HT-29 (cell line): Measurements from ENCODE around the gene HM13. TPM values are rescaled to one million over a fixed set of nuclear protein-coding genes. Genes with fewer than 3 reads are reported as not detected.
"Not testable (repeated sequence)": the region's sequence is repeated elsewhere in the genome, so short reads cannot be mapped to it uniquely, and the experiment has no call there.

ENCODE experiments used
- DNase-seq: peaks from one replicate; pipeline ENCODE4 v3.0.0-alpha.2; 2015; ENCODE audit warnings: low spot score
- total RNA-seq: library from RNA; depleted of rRNA; stranded (reverse); fragments of >200 nt; shearing (Covaris generic); gene quantifications from 2 replicates; pipeline ENCODE4 v1.2.3, GENCODE V29; 2014

Gene HM13
- total RNA-seq, 1 experiment from 2014 or later = 115 TPM

- DNase-seq = no peak
These were observed 28.1 kb downstream of the HM13 start for GRCh38 chr20:31542201-31542842.

GRCh38 chr20:31542963-31543362 lies 28.7 kb downstream of the HM13 start:
- no peak for DNase-seq

- no peak for DNase-seq
These were observed 29.8 kb downstream of the HM13 start for GRCh38 chr20:31543966-31544598.

GRCh38 chr20:31544600-31544999 lies 30.4 kb downstream of the HM13 start:
- no peak for DNase-seq

GRCh38 chr20:31545621-31546040 lies 31.4 kb downstream of the HM13 start:
- not testable (repeated sequence) for DNase-seq

GRCh38 chr20:31547017-31547675 lies 32.9 kb downstream of the HM13 start:
- DNase-seq = peak; percentile 93

GRCh38 chr20:31547720-31548298 lies 33.6 kb downstream of the HM13 start:
- no peak for DNase-seq

GRCh38 chr20:31548820-31549512 lies 34.7 kb downstream of the HM13 start:
- DNase-seq = no peak

GRCh38 chr20:31549513-31549880 lies 35.3 kb downstream of the HM13 start:
- DNase-seq = no peak

GRCh38 chr20:31550099-31550498 lies 35.9 kb downstream of the HM13 start:
- DNase-seq = no peak

- DNase-seq = no peak
These were observed 37.2 kb downstream of the HM13 start for GRCh38 chr20:31551163-31552081.

GRCh38 chr20:31555203-31555775 lies 41.0 kb downstream of the HM13 start:
- no peak for DNase-seq

- no peak for DNase-seq
These were observed 45.5 kb downstream of the HM13 start for GRCh38 chr20:31559704-31560093.

GRCh38 chr20:31560094-31560745 lies 46.0 kb downstream of the HM13 start:
- DNase-seq = peak; percentile 84

GRCh38 chr20:31560746-31561598 lies 46.7 kb downstream of the HM13 start:
- DNase-seq = peak; percentile 84

GRCh38 chr20:31562241-31562640 lies 48.0 kb downstream of the HM13 start:
- DNase-seq = no peak

GRCh38 chr20:31564284-31564683 lies 50.0 kb downstream of the HM13 start:
- no peak for DNase-seq

GRCh38 chr20:31565699-31566318 lies 51.6 kb downstream of the HM13 start:
- peak; percentile 59 for DNase-seq

- DNase-seq = no peak
These were observed 52.0 kb downstream of the HM13 start for GRCh38 chr20:31566319-31566657.
